Choroid plexus epithelial cell (primary cell): ENCODE measurements around the gene ARHGEF25.
"Not testable (repeated sequence)": the region's sequence is repeated elsewhere in the genome, so short reads cannot be mapped to it uniquely, and the experiment has no call there.

Source experiments
- DNase-seq: peaks from one replicate; pipeline ENCODE4 v3.0.0-alpha.2; 2010; ENCODE audit warnings: low read depth
- H3K4me3 ChIP-seq: 2 replicates; pipeline ENCODE4 v1.5.1; 2011; ENCODE audit warnings: low read depth, mild to moderate bottlenecking, control low read depth, low read length, moderate library complexity
- CTCF ChIP-seq: conservative IDR thresholded peaks from 2 replicates; pipeline ENCODE4 v1.5.1; 2011; ENCODE audit warnings: low read depth, mild to moderate bottlenecking, control low read depth, inconsistent platforms, low read length, moderate library complexity

Gene ARHGEF25

GRCh38 chr12:57655541-57656240 lies 44.5 kb downstream of the ARHGEF25 start:
- no peak overlapping the region for H3K4me3 ChIP-seq
- TF ChIP-seq CTCF = no peak
- DNase-seq = no peak

- H3K4me3 ChIP-seq, DNase-seq: not testable (repeated sequence)
Measured at GRCh38 chr12:57656408-57656807, 45.2 kb downstream of the ARHGEF25 start.

GRCh38 chr12:57657744-57658143 lies 46.5 kb downstream of the ARHGEF25 start:
- DNase-seq = peak; percentile 68
- H3K4me3 ChIP-seq = no peak overlapping the region
- no peak for TF ChIP-seq CTCF

- no peak overlapping the region for H3K4me3 ChIP-seq
- no peak for TF ChIP-seq CTCF
- no peak for DNase-seq
Measured at GRCh38 chr12:57658890-57659289, 47.7 kb downstream of the ARHGEF25 start.

- DNase-seq = no peak
- no peak for TF ChIP-seq CTCF
- H3K4me3 ChIP-seq = no peak overlapping the region
Measured at GRCh38 chr12:57661376-57661775, 50.1 kb downstream of the ARHGEF25 start.

GRCh38 chr12:57665066-57665820 lies 54.0 kb downstream of the ARHGEF25 start:
- not testable (repeated sequence) for DNase-seq, H3K4me3 ChIP-seq
